Measurements from ENCODE around the gene NTHL1.

DNA sequence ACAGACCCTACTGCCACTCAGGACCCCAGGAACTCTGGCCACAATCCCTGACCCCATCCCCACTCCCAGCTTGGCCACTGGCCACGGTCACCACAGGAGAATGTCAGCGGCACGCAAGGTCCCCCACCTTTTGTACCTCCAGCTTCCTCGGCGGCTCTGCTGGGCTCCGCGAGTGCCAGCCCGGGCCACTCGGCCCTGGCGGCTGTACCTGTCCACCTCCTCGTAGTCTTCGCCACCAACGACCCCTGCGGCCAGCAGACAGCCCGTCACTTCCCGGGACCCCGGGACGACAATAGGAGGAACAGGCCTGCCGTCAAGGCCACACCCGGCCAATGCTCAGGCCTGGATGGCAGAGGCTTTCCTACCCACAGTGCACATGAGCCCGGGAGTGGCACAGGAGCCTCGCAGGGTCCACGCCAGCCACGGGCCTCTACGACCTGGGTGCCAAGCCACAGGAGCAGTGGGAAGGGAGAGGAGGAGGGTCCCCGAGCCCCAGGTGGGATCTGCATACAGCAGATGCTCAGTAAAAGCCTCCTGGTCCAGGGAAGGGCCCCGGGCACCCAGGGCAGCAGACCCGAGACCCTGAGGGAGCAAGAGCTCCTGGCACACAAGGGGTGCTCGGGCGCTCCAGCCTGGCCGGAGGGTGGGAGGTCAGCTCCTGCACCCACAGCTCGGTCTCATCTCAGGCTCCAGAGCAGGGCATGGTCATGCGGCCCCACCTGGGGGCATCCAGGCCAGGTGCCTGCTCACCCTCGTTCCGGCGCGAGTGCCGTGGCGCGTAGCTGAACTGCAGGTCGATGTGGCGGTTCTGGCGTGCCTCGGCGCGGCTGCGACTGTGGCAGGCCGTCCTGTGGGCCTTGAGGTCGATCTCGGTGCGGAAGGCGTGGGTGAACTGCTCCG lies 45.9 kb downstream of the NTHL1 start:
- TF ChIP-seq EZH2 (IDR thresholded peaks at IDR 0.05; ENCODE audit: borderline replicate concordance, low read depth, low read length, poor library complexity, severe bottlenecking): no peak
- TF ChIP-seq, protein P1, sequence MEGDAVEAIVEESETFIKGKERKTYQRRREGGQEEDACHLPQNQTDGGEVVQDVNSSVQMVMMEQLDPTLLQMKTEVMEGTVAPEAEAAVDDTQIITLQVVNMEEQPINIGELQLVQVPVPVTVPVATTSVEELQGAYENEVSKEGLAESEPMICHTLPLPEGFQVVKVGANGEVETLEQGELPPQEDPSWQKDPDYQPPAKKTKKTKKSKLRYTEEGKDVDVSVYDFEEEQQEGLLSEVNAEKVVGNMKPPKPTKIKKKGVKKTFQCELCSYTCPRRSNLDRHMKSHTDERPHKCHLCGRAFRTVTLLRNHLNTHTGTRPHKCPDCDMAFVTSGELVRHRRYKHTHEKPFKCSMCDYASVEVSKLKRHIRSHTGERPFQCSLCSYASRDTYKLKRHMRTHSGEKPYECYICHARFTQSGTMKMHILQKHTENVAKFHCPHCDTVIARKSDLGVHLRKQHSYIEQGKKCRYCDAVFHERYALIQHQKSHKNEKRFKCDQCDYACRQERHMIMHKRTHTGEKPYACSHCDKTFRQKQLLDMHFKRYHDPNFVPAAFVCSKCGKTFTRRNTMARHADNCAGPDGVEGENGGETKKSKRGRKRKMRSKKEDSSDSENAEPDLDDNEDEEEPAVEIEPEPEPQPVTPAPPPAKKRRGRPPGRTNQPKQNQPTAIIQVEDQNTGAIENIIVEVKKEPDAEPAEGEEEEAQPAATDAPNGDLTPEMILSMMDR (conservative IDR thresholded peaks at IDR 0.05; ENCODE audit: low read depth, low read length): no peak
